ENCODE data around the gene HOXA3. TPM values are rescaled to one million over a fixed set of nuclear protein-coding genes. Genes with fewer than 3 reads are reported as not detected.

The HOXA3 gene
- polyA plus RNA-seq, 1 donor (not counting 4 experiments of a cell fraction or from before 2014, with no cell fraction given) = 0.58 TPM

DNA sequence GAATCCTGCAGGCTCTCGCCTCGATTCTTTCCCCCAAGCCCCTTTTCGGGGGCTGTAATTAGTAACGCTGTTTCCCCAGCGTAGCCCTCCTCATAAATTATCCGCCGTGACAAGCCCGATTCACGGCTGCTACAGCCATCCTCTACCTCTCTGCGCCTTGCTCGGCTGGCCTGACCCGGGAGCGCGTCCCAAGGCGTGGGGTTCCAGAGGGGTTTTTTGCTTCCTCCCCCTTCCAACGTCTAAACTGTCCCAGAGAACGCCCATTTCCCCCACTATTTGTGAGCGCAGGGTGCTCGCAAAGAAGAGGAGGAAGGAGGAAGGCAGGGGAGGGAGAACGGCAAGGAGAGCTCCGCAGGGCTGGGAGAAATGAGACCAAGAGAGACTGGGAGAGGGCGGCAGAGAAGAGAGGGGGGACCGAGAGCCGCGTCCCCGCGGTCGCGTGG is 9.8 kb downstream of the HOXA3 start:
- no peaks in the 10 kb centered on the region for H4K20me1 ChIP-seq (ENCODE audit: control insufficient read depth, extremely low read depth, insufficient read depth, low read length)
- TF ChIP-seq, protein P1, sequence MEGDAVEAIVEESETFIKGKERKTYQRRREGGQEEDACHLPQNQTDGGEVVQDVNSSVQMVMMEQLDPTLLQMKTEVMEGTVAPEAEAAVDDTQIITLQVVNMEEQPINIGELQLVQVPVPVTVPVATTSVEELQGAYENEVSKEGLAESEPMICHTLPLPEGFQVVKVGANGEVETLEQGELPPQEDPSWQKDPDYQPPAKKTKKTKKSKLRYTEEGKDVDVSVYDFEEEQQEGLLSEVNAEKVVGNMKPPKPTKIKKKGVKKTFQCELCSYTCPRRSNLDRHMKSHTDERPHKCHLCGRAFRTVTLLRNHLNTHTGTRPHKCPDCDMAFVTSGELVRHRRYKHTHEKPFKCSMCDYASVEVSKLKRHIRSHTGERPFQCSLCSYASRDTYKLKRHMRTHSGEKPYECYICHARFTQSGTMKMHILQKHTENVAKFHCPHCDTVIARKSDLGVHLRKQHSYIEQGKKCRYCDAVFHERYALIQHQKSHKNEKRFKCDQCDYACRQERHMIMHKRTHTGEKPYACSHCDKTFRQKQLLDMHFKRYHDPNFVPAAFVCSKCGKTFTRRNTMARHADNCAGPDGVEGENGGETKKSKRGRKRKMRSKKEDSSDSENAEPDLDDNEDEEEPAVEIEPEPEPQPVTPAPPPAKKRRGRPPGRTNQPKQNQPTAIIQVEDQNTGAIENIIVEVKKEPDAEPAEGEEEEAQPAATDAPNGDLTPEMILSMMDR (optimal IDR thresholded peaks at IDR 0.05 in 1 of 3, IDR thresholded peaks at IDR 0.05 in 1 of 3, conservative IDR thresholded peaks at IDR 0.05 in 1 of 3; ENCODE audit: extremely low read depth in 1 of 3, insufficient read depth in 2 of 3, low read length in 3 of 3) = no peak
- TF ChIP-seq EZH2 (IDR thresholded peaks at IDR 0.05; ENCODE audit: low read length) = no peak
- H3K27me3 ChIP-seq (ENCODE audit: control insufficient read depth, extremely low read depth, insufficient read depth, low read length) = no peaks in the 10 kb centered on the region
- peak overlapping the region; percentile 93 for H3K9ac ChIP-seq (ENCODE audit: control insufficient read depth, extremely low read depth, insufficient read depth, low read length)
- peaks cover 41% of the 10 kb centered on the region for H3K4me1 ChIP-seq (ENCODE audit: control insufficient read depth, extremely low read depth, insufficient read depth, low read length)
- no peak overlapping the region for H2AFZ ChIP-seq (ENCODE audit: control insufficient read depth, low read length)
- FAIRE-seq (no peak), DNase-seq (ENCODE audit: low read depth, low spot score) (no peak)
- peaks cover 72% of the 10 kb centered on the region for H3K79me2 ChIP-seq (ENCODE audit: control insufficient read depth, insufficient read depth, low read length)
- dilution Hi-C loops (cut with MboI; ENCODE audit: extremely low pct_ligation_motif_present, low sequenced_read_pairs) = no loop called here
- H3K4me2 ChIP-seq (ENCODE audit: control insufficient read depth, extremely low read depth, insufficient read depth, low read depth, low read length) = peak overlapping the region; percentile 92
- H3K36me3 ChIP-seq (ENCODE audit: control insufficient read depth in 2 of 2, extremely low read depth in 1 of 2, insufficient read depth in 2 of 2, low read length in 2 of 2) = peaks cover 4 to 7% of the 10 kb centered on the region in 2 experiments
- H3K27ac ChIP-seq (ENCODE audit: control insufficient read depth, insufficient read depth, low read length) = peak overlapping the region; percentile 92
- H3K9me3 ChIP-seq (ENCODE audit: control insufficient read depth, low read depth, low read length) = no peaks in the 10 kb centered on the region
- H3K4me3 ChIP-seq (ENCODE audit: control insufficient read depth in 2 of 3, extremely low read depth in 1 of 3, insufficient read depth in 2 of 3, low read depth in 1 of 3, low read length in 3 of 3) = peak overlapping the region; percentile 58 to 93 (median 91)
- no peaks in the 10 kb centered on the region for H3K9me1 ChIP-seq (ENCODE audit: control insufficient read depth, extremely low read depth, insufficient read depth, low read length)

DNA sequence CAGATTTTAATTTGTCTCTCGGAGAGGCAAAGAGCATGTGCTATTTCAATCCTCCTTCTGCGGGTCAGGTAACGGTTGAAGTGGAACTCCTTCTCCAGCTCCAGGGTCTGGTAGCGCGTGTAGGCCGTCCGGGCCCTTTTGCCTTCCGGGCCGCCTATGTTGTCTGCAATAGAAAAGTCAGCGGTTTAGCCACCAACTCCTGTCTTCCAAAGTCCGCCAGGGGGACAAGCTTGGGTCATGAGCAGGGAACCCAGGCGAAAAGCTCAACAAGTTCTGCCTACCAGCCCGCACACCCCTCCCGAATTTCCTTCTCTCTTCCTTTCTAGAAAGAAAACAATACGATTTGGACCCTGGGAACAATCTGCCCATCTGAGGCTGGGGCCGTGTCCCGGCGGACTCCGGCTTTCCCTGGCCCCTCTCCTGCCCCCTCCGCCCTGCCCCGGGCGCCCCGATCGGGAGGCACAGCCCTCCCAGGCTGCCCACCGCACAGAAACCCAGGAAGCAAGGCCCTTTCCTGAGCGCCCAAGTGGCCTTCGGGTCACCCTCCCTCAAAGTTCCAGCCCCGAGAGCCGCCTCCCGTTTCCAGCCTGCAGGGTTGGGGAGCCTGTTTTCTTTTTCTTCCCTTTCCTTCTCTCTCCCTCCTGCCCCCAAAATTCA is 10.3 kb downstream of the HOXA3 start:
- Histone ChIP-seq H3K27me3 (ENCODE audit: control insufficient read depth, extremely low read depth, insufficient read depth, low read length) (no peaks in the 10 kb centered on the region), H3K4me1 (ENCODE audit: control insufficient read depth, extremely low read depth, insufficient read depth, low read length) (peaks cover 36% of the 10 kb centered on the region), H3K9me1 (ENCODE audit: control insufficient read depth, extremely low read depth, insufficient read depth, low read length) (no peaks in the 10 kb centered on the region), H3K27ac (ENCODE audit: control insufficient read depth, insufficient read depth, low read length) (peak overlapping the region; percentile 92), H3K79me2 (ENCODE audit: control insufficient read depth, insufficient read depth, low read length) (peaks cover 67% of the 10 kb centered on the region), H3K9me3 (ENCODE audit: control insufficient read depth, low read depth, low read length) (no peaks in the 10 kb centered on the region), H3K4me3 (ENCODE audit: control insufficient read depth in 2 of 3, extremely low read depth in 1 of 3, insufficient read depth in 2 of 3, low read depth in 1 of 3, low read length in 3 of 3) (peak overlapping the region; percentile 58 to 93 (median 91)), H3K36me3 (ENCODE audit: control insufficient read depth in 2 of 2, extremely low read depth in 1 of 2, insufficient read depth in 2 of 2, low read length in 2 of 2) (peaks cover 4 to 7% of the 10 kb centered on the region in 2 experiments), H4K20me1 (ENCODE audit: control insufficient read depth, extremely low read depth, insufficient read depth, low read length) (no peaks in the 10 kb centered on the region), H3K4me2 (ENCODE audit: control insufficient read depth, extremely low read depth, insufficient read depth, low read depth, low read length) (peak overlapping the region; percentile 92), H2AFZ (ENCODE audit: control insufficient read depth, low read length) (no peak overlapping the region), H3K9ac (ENCODE audit: control insufficient read depth, extremely low read depth, insufficient read depth, low read length) (peak overlapping the region; percentile 93)
- no peak for TF ChIP-seq EZH2 (IDR thresholded peaks at IDR 0.05; ENCODE audit: low read length)
- TF ChIP-seq, protein P1 (optimal IDR thresholded peaks at IDR 0.05 in 1 of 3, IDR thresholded peaks at IDR 0.05 in 1 of 3, conservative IDR thresholded peaks at IDR 0.05 in 1 of 3; ENCODE audit: extremely low read depth in 1 of 3, insufficient read depth in 2 of 3, low read length in 3 of 3) = no peak
- no peak for DNase-seq (ENCODE audit: low read depth, low spot score)
- dilution Hi-C loops (cut with MboI; ENCODE audit: extremely low pct_ligation_motif_present, low sequenced_read_pairs) = no loop called here
- FAIRE-seq = no peak

All from keratinocyte (primary cell).